ENCODE results near the gene PIP4K2B. TPM values are rescaled to one million over a fixed set of nuclear protein-coding genes. Genes with fewer than 3 reads are reported as not detected.
A peak's percentile ranks its signal among the peaks of the same experiment; 100 is the strongest.

PIP4K2B gene
- total and polyA plus RNA-seq, 2 experiments from 2014 or later = 12.8 to 65.8 TPM

- H3K4me2 ChIP-seq (ENCODE audit: unreplicated experiment) = peak within 1 kb of the TSS; percentile 85
- H2AFZ ChIP-seq = peak within 1 kb of the TSS; percentile 82
- peak within 1 kb of the TSS; percentile 94 for H3K4me3 ChIP-seq
- no peaks in the 10 kb centered on the region for H3F3A ChIP-seq (ENCODE audit: insufficient read depth)
- in situ Hi-C loops (cut with MboI) = no loop called here
- 1% methylated on average over 49 to 55 of the region's 55 CpGs for WGBS, 2 experiments (ENCODE audit: low coverage in 1 of 2, low lambda C conversion rate in 2 of 2, missing lambda C conversion rate in 2 of 2)
- peaks cover 49% of the 10 kb centered on the region for H3K79me2 ChIP-seq (ENCODE audit: insufficient read depth)
- DNase-seq = peak; percentile 94
- TF ChIP-seq EZH2phosphoT487 (IDR thresholded peaks at IDR 0.05; ENCODE audit: insufficient read depth, low read depth) = no peak
- no peak for TF ChIP-seq EZH2 (IDR thresholded peaks at IDR 0.05; ENCODE audit: insufficient read depth, poor library complexity, severe bottlenecking)
- H3K9ac ChIP-seq = peak within 1 kb of the TSS; percentile 99
- H3K27ac ChIP-seq = peak within 1 kb of the TSS; percentile 99
- H3K9me2 ChIP-seq (ENCODE audit: insufficient read depth) = no peaks in the 10 kb centered on the region
- peaks cover 13% of the 10 kb centered on the region for H3K4me1 ChIP-seq (ENCODE audit: insufficient read depth)
- H3K36me3 ChIP-seq (ENCODE audit: low read depth) = peaks cover 2% of the 10 kb centered on the region; the same call in 1 of the 2 replicates
- no peaks in the 10 kb centered on the region for H4K20me1 ChIP-seq (ENCODE audit: insufficient read depth)
- no peaks in the 10 kb centered on the region for H3K9me3 ChIP-seq (ENCODE audit: low read depth)
- no peaks in the 10 kb centered on the region for H3K27me3 ChIP-seq (replicated peaks; ENCODE audit: insufficient read depth)
Measured at GRCh38 chr17:38824899-38825761, 25.8 kb upstream of the PIP4K2B start, which contains the start of gene CWC25. CWC25 (minus strand) TSS chr17:38825321; CDS start chr17:38825183, 138 bp downstream.

GRCh38 chr17:38815576-38816193 lies 16.3 kb upstream of the PIP4K2B start:
- in situ Hi-C loops (cut with MboI) = no loop called here
- Histone ChIP-seq H3K4me3 (no peak overlapping the region), H3K4me2 (ENCODE audit: unreplicated experiment) (no peak overlapping the region), H4K20me1 (ENCODE audit: insufficient read depth) (no peaks in the 10 kb centered on the region), H3K4me1 (ENCODE audit: insufficient read depth) (peaks cover 11% of the 10 kb centered on the region), H3F3A (ENCODE audit: insufficient read depth) (peaks cover 17% of the 10 kb centered on the region), H2AFZ (no peak overlapping the region), H3K9me2 (ENCODE audit: insufficient read depth) (no peaks in the 10 kb centered on the region), H3K9me3 (ENCODE audit: low read depth) (no peaks in the 10 kb centered on the region), H3K9ac (peak overlapping the region; percentile 43), H3K27me3 (replicated peaks; ENCODE audit: insufficient read depth) (no peaks in the 10 kb centered on the region), H3K27ac (peak overlapping the region; percentile 46), H3K79me2 (ENCODE audit: insufficient read depth) (peaks cover 60% of the 10 kb centered on the region), H3K36me3 (ENCODE audit: low read depth) (peaks cover 34% of the 10 kb centered on the region)
- TF ChIP-seq EZH2 (IDR thresholded peaks at IDR 0.05; ENCODE audit: insufficient read depth, poor library complexity, severe bottlenecking) (no peak), EZH2phosphoT487 (IDR thresholded peaks at IDR 0.05; ENCODE audit: insufficient read depth, low read depth) (no peak)
- peak; percentile 86 for DNase-seq
- WGBS, 2 experiments (ENCODE audit: low coverage in 1 of 2, low lambda C conversion rate in 2 of 2, missing lambda C conversion rate in 2 of 2) = 67 to 71% methylated on average over 8 of the region's 8 CpGs

GRCh38 chr17:38809828-38810227 lies 10.5 kb upstream of the PIP4K2B start:
- H3K4me3 ChIP-seq = no peak overlapping the region
- no peak overlapping the region for H2AFZ ChIP-seq
- H3K4me2 ChIP-seq (ENCODE audit: unreplicated experiment) = no peak overlapping the region
- no peaks in the 10 kb centered on the region for H3K9me2 ChIP-seq (ENCODE audit: insufficient read depth)
- H4K20me1 ChIP-seq (ENCODE audit: insufficient read depth) = no peaks in the 10 kb centered on the region
- 96% methylated on average over 7 of the region's 7 CpGs for WGBS, 2 experiments (ENCODE audit: low coverage in 1 of 2, low lambda C conversion rate in 2 of 2, missing lambda C conversion rate in 2 of 2)
- no peak for DNase-seq
- no peaks in the 10 kb centered on the region for H3F3A ChIP-seq (ENCODE audit: insufficient read depth)
- H3K9ac ChIP-seq = no peak overlapping the region
- H3K4me1 ChIP-seq (ENCODE audit: insufficient read depth) = no peaks in the 10 kb centered on the region
- peaks cover 7% of the 10 kb centered on the region for H3K79me2 ChIP-seq (ENCODE audit: insufficient read depth)
- TF ChIP-seq EZH2 (IDR thresholded peaks at IDR 0.05; ENCODE audit: insufficient read depth, poor library complexity, severe bottlenecking) = no peak
- TF ChIP-seq EZH2phosphoT487 (IDR thresholded peaks at IDR 0.05; ENCODE audit: insufficient read depth, low read depth) = no peak
- no peaks in the 10 kb centered on the region for H3K27me3 ChIP-seq (replicated peaks; ENCODE audit: insufficient read depth)
- H3K27ac ChIP-seq = no peak overlapping the region
- in situ Hi-C loops (cut with MboI) = no loop called here
- H3K9me3 ChIP-seq (ENCODE audit: low read depth) = no peaks in the 10 kb centered on the region
- peaks cover 50% of the 10 kb centered on the region for H3K36me3 ChIP-seq (ENCODE audit: low read depth)

- H3K36me3 ChIP-seq (ENCODE audit: low read depth) = peaks cover 27% of the 10 kb centered on the region
- H3K79me2 ChIP-seq (ENCODE audit: insufficient read depth) = peaks cover 39% of the 10 kb centered on the region
- H3K4me3 ChIP-seq = peak overlapping the region; percentile 88
- H4K20me1 ChIP-seq (ENCODE audit: insufficient read depth) = no peaks in the 10 kb centered on the region
- peak overlapping the region; percentile 96 for H3K27ac ChIP-seq
- H2AFZ ChIP-seq = peak overlapping the region; percentile 56
- H3K9ac ChIP-seq = peak overlapping the region; percentile 97
- H3K4me2 ChIP-seq (ENCODE audit: unreplicated experiment) = peak overlapping the region; percentile 82
- no peaks in the 10 kb centered on the region for H3K9me3 ChIP-seq (ENCODE audit: low read depth)
- H3K27me3 ChIP-seq (replicated peaks; ENCODE audit: insufficient read depth) = no peaks in the 10 kb centered on the region
- WGBS, 2 experiments (ENCODE audit: low coverage in 1 of 2, low lambda C conversion rate in 2 of 2, missing lambda C conversion rate in 2 of 2) = 13% methylated on average over 14 of the region's 14 CpGs
- TF ChIP-seq EZH2 (IDR thresholded peaks at IDR 0.05; ENCODE audit: insufficient read depth, poor library complexity, severe bottlenecking) (no peak), EZH2phosphoT487 (IDR thresholded peaks at IDR 0.05; ENCODE audit: insufficient read depth, low read depth) (no peak)
- in situ Hi-C loops (cut with MboI) = no loop called here
- H3K9me2 ChIP-seq (ENCODE audit: insufficient read depth) = no peaks in the 10 kb centered on the region
- DNase-seq = no peak
- H3K4me1 ChIP-seq (ENCODE audit: insufficient read depth) = peaks cover 21% of the 10 kb centered on the region
- H3F3A ChIP-seq (ENCODE audit: insufficient read depth) = peaks cover 52% of the 10 kb centered on the region
Measured at GRCh38 chr17:38800237-38800760, 943 bp upstream of the PIP4K2B start.

All from GM23248 (cell line).